GM06990 (cell line): ENCODE results near the gene CLEC18A.

ENCODE experiments used
- DNase-seq: peaks from one replicate; pipeline ENCODE4 v3.0.0-alpha.2; 2011; ENCODE audit not compliant: insufficient read length; ENCODE audit errors: extremely low read depth
- H3K27me3 ChIP-seq: replicated peaks from 2 replicates; pipeline ENCODE4 v1.6.0; 2011; ENCODE audit warnings: low read length; ENCODE audit not compliant: control insufficient read depth, insufficient read depth
- H3K36me3 ChIP-seq: 2 replicates; pipeline ENCODE4 v1.5.1; 2011; ENCODE audit warnings: low read length; ENCODE audit not compliant: control insufficient read depth, insufficient read depth
- H3K4me3 ChIP-seq: replicated peaks from 2 replicates; pipeline ENCODE4 v1.5.1; 2011; ENCODE audit warnings: low read depth, mild to moderate bottlenecking, control low read depth, low read length
- TF ChIP-seq, protein P1 (sequence below): IDR thresholded peaks from 2 replicates; pipeline ENCODE4 v1.5.1; 2011; ENCODE audit warnings: low read length, control low read depth, mild to moderate bottlenecking, inconsistent platforms; ENCODE audit not compliant: insufficient read depth, poor library complexity, severe bottlenecking

The CLEC18A gene

DNA sequence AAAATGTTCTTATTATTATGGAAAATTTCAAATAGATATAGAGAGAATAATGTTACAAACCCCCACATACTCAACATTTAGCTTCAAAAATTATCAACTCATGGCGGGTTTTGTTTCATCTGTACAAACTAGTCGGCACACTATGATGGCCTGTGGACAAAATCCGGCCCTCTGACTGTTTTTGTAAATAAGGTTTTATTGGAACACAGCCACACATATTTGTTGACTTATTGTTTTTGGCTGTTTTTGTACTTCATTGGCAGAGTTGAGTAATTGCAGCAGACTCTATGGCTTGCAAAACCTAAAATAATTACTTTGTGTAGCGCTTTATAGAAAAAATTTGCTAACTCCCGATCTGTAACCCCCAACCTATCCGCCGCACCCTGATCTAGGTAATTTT, 41.4 kb upstream of the CLEC18A start:
- Histone ChIP-seq H3K27me3 (no peaks in the 10 kb centered on the region), H3K36me3 (no peaks in the 10 kb centered on the region; the same call in 1 of the 2 replicates), H3K4me3 (no peak overlapping the region)
- TF ChIP-seq, protein P1, sequence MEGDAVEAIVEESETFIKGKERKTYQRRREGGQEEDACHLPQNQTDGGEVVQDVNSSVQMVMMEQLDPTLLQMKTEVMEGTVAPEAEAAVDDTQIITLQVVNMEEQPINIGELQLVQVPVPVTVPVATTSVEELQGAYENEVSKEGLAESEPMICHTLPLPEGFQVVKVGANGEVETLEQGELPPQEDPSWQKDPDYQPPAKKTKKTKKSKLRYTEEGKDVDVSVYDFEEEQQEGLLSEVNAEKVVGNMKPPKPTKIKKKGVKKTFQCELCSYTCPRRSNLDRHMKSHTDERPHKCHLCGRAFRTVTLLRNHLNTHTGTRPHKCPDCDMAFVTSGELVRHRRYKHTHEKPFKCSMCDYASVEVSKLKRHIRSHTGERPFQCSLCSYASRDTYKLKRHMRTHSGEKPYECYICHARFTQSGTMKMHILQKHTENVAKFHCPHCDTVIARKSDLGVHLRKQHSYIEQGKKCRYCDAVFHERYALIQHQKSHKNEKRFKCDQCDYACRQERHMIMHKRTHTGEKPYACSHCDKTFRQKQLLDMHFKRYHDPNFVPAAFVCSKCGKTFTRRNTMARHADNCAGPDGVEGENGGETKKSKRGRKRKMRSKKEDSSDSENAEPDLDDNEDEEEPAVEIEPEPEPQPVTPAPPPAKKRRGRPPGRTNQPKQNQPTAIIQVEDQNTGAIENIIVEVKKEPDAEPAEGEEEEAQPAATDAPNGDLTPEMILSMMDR = no peak
- no peak for DNase-seq

DNA sequence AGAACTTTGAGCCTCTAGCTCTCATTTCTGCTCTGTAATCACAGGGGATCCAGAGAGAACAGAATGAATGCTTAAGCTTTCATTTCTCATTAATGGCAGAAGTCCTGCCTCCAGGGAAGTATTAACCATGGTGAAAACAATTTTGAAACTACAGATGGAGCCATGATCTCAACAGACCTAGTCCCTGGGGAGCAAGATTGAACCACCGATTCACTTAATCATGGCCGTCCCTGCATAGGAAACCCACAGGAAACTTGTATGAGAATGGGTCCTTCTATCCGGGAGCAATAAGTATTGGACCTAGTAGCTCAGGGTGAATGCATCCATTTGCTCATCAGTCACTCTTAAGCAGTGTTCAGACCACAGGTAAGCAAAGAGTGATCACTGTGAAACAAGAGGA, 40.2 kb upstream of the CLEC18A start:
- Histone ChIP-seq H3K27me3 (no peaks in the 10 kb centered on the region), H3K4me3 (no peak overlapping the region), H3K36me3 (no peaks in the 10 kb centered on the region; the same call in 1 of the 2 replicates)
- DNase-seq = no peak
- TF ChIP-seq, protein P1 = no peak

DNA sequence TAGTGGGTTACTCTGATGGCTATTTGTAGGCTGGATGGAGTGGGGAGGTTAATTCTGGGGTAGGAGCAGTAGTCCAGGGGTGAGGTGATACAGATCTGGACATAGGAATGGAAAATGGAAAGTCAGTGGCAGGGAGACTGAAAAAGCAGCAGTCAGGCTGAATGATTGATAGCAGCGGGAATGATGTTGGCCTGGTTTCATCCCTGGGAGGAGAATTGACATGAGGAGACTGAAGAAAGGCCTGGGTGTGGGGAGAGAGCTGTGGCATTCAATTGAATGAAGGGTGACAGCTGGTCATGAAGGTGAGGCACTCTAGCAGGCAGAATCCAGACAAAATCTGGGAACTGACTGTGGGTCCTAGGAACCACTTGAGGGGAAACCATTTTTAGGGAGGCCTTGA, 34.7 kb upstream of the CLEC18A start:
- Histone ChIP-seq H3K27me3 (no peaks in the 10 kb centered on the region), H3K4me3 (no peak overlapping the region), H3K36me3 (no peaks in the 10 kb centered on the region; the same call in 1 of the 2 replicates)
- TF ChIP-seq, protein P1 = no peak
- DNase-seq = no peak

DNA sequence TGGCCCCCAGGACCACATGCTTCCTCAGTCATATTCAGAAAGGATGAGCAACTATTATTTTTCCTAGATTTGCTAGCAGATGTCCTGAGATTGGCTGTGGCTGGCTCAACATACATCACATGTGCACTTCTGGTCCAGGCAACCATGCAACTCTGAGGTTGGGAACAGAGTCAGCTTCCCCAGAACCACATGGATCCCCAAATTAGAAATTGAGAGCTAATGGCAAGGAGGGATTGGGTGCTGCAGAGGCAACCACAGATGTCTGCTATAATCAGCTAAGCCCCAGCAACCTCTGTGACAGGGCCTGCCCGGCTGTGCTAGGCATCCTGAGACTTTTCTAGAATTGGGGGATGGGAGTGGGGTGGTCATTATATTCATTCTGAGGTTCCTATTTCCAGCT, 33.8 kb upstream of the CLEC18A start:
- no peaks in the 10 kb centered on the region for H3K27me3 ChIP-seq
- H3K4me3 ChIP-seq = no peak overlapping the region
- TF ChIP-seq, protein P1 = no peak
- no peak for DNase-seq
- no peaks in the 10 kb centered on the region; the same call in 1 of the 2 replicates for H3K36me3 ChIP-seq

DNA sequence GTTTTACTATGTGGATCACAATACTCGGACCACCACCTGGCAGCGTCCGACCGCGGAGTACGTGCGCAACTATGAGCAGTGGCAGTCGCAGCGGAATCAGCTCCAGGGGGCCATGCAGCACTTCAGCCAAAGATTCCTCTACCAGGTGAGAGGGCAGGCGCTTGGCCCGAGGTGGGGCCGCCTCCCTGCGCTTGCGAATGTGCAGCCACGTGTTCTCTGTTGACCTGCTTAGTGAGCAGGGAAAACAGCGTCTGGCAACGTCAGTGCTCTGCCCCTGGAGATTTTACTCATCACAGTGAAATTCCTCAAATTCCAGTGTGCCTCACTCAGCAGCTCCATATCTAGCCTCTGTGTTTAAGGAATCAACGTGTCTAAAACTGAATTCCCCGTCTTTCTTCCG, 33.4 kb upstream of the CLEC18A start:
- no peak overlapping the region for H3K4me3 ChIP-seq
- H3K27me3 ChIP-seq = no peaks in the 10 kb centered on the region
- no peaks in the 10 kb centered on the region; the same call in 1 of the 2 replicates for H3K36me3 ChIP-seq
- TF ChIP-seq, protein P1 = no peak
- DNase-seq = no peak

DNA sequence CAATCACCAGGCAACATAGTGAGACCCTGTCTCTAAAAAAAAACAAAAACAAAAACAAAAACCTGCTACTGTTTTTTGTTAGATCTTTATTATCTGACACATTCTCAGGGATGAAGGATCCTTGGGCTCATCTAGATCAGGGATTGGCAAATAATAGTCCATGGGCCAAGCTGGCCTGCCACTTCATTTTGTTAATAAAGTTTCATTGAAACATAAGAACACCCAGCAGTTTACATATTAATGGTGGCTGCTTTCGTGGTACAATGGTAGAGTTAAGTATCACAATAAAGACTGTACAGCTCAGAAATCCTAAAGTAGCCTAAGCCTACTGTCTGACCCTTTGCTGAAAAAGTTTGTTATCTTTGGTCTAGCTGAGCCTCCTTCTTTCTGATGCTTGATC, 32.9 kb upstream of the CLEC18A start:
- Histone ChIP-seq H3K4me3 (no peak overlapping the region), H3K36me3 (no peaks in the 10 kb centered on the region; the same call in 1 of the 2 replicates), H3K27me3 (no peaks in the 10 kb centered on the region)
- TF ChIP-seq, protein P1 = no peak
- no peak for DNase-seq
